ENCODE measurements around the gene FRA10AC1.

Gene FRA10AC1, protein sequence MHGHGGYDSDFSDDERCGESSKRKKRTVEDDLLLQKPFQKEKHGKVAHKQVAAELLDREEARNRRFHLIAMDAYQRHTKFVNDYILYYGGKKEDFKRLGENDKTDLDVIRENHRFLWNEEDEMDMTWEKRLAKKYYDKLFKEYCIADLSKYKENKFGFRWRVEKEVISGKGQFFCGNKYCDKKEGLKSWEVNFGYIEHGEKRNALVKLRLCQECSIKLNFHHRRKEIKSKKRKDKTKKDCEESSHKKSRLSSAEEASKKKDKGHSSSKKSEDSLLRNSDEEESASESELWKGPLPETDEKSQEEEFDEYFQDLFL

DNA sequence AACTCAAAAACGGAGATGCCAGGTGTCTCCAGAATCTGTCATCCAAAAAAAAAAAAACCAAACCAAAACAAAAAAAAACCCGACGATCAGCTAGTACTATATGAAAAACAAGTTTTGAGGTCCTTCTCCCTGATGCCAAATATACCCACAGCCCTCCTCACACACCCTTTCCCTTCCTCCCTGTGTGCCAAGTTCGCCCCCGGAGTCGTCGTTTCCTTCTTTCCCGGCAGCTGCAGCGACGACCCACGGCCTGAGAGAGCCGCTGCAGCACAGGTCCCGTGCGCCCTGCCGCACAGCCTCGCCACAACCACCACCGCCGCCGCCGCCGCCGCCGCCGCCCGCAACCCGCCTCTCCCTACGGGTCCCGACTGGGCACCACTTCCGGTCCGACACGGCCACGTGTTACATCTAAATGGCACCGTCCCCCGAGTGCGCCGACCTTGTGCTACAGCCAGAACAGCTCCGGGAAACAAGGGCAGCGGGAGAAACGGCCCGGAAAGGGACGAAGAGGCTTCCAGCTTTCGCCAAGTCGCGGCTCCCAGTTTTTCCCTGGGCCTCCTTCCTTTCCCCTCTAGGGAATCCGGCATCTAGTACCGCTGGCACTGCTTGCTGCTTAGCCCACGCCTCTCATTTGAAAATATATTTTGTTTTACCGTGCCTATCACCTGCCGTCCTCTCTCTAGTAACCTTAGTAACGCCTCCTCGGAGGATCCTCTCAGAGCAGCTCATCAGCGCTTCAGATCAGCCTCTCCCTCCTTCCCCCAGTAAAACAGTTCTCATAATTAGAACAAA lies at the start of gene FRA10AC1:
FRA10AC1 (minus strand) TSS at position 383 of the 792 bp plus-strand sequence. CDS start 2,486 bp downstream, outside the sequence.
- DNase-seq: peak; percentile 72 to 84

DNA sequence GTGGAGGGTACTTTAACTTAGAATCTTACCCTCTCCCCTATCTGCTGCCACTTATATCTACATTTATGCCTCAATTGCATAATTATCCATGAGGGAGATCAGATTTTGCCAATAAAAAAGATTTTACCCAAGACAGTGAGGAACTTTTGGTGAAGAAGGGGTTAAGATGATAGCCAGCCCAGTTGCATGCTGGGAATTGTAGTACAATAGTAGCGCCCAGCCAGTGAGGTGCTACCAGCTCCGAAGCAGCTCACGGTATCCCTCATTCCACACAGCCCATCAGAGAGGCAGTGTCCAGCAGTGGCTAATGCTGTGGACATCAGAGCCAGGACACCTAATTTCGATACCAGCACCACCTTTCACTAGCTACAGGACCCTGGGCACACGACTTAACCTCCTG lies 49.4 kb upstream of the FRA10AC1 start:
- no peak for DNase-seq

DNA sequence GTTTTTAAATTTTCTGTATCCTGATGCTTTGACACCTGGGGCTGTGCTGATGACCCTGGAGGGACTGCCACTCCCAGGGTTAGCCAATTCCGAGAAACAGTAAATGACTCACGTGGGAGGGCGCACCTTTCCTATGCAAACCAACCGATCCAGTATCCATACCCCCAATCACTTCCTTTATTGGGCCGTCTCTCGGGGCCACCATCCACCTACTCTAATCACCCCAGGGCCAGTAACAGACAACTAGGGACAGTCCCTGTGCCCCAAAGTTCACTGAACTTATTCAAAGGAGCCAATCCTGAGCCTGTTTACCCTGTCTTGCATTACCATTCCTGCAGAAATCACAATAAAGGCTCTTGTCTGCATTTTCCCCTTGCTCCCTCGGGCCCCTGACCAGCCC lies 48.7 kb upstream of the FRA10AC1 start:
- DNase-seq: no peak

DNA sequence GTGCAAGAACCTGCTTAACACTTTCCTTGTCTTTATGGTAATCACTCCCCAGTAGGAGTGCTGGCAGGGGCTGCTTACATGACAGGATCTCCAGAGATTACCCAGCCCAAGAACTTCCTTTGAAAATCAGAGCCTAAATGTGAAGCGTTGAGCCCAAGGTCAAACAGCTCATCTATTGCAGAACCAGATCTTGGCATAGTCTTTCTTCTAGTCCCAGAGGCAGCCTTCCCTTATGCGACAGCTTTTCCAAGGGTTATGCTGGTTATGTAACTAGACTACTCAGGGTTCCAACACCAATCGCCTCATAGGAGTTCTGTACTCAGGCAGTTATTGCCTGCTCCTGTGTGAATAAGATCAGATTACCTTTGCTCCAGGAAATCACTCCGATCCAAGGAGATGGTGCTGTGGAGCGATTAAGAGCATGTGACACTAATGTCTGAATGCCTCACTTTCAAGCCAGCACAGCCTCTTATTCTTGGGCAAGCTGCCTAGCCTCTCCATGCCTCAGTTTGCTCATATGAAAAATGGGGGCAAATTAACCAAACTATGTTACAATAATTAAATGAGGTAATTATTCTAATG lies 46.9 kb upstream of the FRA10AC1 start:
- DNase-seq: no peak

DNA sequence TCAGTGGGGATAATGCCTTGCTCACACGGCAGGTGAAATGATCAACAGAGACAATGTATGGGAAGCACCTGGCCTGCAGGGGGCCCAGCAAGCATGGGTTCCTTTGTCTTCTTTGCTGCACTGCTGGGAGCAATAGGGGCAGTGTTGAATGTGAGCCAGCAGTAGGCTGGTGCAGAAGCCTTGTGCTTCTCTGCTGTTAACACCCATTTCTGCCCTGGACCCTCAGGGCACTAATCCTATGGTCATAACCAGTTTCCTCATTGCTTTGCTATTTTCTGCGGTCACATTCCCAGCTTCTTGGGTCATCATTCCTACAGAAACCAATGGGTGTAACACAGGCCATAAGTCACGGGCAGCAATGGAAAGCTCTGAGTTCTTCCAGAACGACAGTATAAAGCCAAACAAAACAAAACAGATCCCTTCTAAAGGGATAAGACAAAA lies 44.5 kb upstream of the FRA10AC1 start:
- peak in 1 of 2 experiments; percentile 17 for DNase-seq

DNA sequence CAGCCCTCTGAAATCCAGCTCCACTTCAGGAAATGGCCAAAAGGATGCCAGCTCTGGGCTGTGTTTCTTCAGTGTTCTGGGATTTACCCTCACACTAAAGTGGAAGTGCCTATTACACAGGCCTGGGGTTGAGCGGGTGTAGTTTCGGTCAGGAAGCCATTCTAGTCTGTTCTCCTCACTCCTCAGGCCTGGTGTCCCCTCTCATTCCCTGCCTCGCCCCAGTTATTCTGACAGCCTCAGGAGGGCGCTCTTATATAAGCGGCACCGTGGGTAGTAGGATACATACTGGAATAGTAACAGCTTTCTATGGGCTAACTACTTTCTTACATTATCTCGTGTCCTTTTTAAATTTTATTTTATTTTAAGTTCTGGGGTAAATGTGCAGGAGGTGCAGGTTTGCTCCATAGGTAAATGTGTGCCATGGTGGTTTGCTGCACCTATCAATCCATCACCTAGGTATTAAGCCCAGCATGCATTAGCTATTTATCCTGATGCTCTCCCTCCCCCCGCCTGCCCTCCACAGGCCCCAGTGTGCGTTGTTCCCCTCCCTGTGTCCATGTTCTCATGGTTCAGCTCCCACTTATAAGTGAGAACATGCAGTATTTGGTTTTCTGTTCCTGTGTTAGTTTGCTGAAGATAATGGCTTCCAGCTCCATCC lies 43.1 kb upstream of the FRA10AC1 start:
- no peak for DNase-seq

DNA sequence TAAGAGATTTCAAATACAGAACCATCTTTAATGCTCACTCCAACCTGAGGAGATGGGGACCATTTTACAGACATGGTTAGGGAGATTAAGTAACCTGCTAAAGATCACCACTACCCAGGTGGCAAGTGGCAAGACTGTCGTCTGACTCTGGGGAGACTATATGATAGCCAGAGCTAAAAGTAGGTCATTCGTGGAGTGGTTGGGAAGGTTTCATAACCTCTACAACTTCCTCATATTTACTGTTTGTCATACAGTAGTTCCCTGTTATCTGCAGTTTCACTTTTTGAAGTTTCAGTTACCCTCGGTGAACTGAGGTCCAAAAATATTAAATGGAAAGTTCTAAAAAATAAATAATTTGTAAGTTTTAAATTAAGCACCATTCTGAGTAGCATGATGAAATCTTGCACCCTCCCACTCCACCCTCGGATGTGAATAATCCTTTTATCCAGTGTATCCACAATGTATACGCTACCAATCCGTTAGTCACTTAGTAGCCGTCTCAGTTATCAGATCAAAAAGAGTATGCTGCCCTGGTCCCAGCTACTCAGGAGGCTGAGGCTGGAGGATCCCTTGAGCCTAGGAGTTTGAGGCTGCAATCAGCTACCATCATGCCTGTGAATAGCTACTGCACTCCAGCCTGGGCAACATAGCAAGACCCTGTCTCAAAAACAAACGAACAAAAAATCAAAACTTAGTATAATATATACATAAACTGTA lies 40.4 kb upstream of the FRA10AC1 start:
- no peak for DNase-seq

DNA sequence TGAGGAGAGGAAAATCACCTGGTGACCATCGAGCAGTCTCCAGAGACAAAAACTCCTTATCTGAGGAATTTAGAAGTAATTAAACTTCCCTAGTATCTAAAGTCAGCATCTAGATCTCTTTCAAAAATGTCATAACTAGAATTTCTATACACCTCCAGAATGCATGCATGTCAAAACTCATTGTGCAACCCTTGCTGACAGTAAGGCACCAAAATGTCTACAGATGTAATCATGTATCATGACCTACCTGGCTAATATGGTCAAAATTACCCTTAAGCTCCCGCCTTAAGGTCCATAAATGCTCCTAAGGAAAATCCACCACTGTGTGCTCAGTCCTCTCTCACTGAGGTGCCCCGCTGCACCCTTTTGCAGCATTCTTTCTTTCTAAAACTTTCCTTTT lies 39.0 kb upstream of the FRA10AC1 start:
- DNase-seq: no peak

DNA sequence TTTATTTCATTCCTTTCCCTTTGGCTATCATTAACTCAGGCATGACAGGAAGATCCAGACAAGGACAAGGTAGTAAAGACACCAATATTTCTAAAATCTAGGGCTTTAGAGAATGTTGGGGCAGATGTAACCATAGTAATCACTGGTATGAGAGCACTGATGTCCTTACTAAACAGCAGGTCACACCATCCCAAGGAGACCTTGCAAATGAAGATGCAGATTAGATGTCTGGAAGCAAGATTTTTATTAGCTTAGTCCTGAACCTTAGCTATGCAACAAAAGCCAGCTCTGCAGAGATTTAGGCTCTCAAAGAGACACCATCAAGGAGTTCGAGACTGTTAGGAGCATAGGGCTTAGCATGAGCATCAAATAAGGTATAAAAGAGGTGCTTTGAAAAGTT lies 23.6 kb upstream of the FRA10AC1 start:
- no peak for DNase-seq

DNA sequence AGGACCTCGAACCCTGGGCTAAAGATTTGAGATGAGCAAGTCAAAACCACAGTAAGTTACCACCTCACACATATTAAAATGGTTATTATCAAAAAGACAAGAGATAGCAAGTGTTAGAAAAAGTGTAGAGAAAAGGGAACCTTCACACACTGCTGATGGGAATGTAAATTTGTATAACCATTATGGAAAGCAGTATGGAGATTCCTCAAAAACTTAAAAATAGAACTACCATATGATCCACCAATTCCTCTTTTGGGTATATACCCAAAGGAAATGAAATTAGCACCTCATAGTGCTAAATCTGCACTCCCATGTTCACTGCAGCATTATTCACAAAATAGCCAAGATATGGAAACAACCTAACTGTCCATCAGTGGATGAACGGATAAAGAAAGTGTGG lies 20.8 kb upstream of the FRA10AC1 start:
- DNase-seq: no peak

DNA sequence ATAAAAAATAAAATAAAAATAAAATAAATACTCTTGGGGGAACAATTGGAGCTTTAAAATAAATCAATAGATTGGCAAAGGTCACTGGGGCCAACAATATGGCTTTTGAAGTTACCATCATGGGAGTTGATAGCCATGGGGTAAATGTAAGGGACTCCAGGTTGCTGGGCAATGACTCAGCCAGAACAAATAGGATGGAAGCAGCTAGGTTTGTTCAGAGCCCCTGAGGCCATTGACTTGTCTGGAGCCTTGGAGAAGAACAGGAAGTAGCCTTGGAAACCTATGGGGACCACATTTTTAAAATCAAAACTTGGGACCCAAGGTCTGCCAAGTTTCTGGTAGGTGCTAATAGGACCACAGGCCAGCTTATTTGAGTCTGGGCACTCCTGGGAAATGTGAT lies 20.2 kb upstream of the FRA10AC1 start:
- DNase-seq: no peak

DNA sequence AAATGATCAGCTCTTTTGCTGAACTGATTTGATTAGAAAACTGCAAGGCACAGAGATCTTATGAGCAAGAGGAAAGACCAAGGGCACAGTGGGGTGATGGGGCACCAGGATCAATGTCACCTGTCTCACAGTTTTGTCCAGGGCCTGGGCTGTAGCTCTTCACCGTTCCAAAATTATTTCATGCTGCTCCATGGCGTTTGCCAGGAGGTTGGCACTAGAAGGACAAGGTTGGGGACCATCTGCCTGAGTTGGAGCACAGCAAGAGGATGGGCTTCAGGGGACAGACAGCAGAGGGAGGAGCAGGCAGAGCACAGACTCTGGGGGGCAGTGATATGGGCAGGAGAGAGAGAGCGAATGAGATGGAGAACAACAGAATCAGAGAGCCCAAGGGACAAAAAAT lies 17.5 kb upstream of the FRA10AC1 start:
- no peak for DNase-seq

DNA sequence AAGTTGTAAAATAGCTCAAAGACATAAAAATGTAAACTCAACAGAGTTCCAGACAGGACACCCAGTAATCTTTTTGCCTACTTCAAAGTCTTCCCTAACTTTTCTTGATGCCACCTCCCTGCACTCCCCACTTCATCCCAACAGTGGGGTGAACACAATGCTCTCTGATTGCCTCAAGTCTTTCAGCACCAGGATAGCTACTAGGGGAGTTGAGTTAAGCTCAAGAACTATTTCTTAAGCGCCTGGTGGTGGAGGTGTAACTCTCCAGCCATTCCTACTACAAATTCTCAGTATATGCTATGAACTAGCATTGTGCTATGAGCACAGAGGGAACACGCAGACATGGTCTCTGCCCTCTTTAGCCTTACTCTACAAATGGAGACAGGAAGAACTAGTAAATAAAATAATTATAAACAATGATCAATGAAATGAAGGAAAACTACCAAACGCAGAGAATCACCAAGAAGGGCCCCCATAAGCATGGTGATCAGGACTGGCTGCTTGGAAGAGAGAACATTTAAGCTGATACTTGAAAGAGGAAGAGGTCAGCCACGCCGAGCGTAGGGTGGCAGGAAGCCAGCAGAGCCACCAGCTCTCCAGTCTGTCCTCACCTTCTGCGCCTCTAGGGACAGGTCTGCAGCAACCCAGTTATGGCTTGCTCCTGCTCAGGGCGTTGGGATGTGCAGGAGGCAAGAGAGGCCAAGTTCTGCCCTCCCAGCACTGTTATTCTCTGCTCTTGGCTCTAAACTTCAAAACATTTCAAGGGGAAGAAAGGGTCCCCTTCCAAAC lies 16.7 kb upstream of the FRA10AC1 start:
- DNase-seq: peak in 1 of 2 experiments; percentile 4

DNA sequence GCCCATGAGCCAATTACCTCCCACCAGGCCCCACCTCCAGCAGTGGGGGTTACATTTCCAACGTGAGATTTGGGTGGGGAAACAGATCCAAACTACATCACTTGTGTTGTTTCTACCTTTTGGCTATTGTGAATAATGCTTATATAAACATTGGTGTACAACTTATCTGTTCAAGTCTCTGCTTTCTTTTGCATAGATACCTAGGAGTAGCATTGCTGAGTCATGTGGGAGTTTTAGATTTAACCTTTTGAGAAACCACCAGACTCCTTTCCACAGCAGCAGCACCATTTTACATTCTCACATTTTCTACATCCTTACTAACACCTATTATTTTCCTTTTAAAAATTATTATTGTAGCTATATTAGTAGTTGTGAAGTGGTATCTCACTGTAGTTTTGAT lies 14.4 kb upstream of the FRA10AC1 start:
- no peak for DNase-seq

DNA sequence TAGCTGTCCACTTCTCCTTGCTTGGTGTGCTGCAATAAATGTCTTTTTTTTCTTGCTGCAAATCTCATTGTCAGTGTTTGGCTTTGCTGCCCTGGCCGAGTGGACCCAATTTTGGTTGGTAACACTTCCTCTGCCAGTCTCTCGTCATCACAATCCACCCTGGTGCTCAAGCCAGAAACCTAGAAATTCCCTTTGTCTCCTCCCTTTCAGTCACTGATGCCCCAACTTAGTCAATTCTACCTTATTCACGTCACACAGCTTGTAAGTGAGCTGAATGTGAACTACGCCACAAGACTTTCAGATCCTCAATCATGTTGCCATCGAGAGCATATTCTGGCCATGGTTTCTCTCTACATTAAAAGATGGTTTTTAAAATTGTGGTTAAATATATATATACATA lies 13.0 kb upstream of the FRA10AC1 start:
- DNase-seq: no peak

DNA sequence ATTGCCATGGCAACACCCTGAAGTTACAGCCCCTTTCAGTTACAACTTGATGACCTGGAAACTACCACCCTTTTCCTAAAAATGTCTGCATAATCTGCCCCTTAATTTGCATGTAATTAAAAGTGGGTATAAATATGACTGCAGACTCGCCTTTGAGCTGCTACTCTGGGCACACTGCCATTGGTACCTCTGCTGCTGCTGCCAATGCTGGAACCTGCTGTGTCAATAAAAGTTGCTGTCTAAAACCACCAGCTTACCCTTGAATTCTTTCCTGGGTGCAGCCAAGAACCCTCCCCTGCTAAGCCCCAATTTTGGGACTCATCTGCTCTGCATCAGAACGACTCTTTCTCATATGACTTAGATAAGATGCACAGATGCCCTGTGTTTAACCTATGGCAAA lies 10.2 kb upstream of the FRA10AC1 start:
- DNase-seq: no peak

DNA sequence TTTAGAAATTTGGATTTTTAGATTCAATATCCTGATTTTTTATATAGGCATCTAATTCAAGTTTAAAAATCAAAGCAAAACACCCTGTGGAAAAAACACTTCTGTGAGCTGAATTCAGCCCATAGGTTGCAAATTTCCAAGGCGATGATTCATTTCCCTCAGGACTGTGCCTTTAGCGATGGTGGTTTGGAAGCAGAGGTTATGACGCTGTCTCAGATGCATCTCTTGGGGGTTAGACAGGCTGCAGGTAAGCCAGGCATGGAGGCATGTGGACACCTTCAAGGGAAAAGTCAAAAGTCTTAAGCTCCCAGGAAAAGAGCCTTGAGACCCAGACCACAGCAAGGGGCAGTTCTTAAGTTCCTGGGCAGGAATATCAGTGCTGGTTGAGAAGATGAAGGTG lies 9.5 kb upstream of the FRA10AC1 start:
- no peak for DNase-seq

DNA sequence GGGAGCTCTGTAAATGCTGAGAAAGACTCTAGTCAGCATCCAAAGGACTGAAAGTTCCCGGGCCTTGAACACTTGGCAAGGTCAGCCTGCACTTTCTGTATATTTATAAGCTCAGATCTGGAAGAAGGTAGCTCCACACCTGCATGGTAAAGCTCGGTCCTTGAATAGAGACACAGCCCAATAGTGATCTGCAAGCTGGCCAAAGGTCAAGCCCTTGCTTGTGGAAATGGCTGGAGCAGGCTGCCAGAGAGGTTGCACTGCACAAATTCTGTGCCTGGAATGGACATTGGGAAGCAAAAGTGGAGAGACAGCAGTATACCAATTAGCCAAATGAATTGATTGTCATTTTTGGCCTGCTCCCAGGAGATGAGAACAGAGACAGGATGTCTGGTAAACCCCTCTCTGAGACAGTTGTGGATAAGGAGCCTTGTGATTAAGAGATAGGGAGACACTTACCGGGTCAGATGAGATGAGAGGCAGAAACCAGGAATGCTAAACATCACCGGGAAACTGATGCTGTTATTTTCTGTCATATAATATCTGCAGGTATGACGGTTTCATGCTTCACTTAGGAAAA lies 8.0 kb upstream of the FRA10AC1 start:
- no peak for DNase-seq

DNA sequence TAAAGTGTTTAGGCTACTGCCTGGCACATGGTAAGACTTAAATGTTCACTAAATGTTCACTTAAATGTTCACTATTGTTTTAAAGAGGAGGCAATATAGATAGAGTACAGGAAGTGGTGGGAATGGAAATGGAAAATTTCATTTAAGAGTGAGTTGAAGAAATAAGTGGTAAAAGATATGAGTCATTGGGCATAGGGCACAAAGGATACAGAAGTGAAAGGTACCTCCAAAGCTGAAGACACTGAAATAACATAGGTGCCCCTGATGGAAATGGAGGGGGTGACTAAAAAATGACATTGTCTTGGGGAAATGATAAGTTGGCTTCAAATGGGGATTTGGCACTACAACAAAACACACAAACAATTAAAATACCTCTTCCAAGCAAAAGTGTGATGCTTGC lies 5.2 kb upstream of the FRA10AC1 start:
- no peak for DNase-seq

DNA sequence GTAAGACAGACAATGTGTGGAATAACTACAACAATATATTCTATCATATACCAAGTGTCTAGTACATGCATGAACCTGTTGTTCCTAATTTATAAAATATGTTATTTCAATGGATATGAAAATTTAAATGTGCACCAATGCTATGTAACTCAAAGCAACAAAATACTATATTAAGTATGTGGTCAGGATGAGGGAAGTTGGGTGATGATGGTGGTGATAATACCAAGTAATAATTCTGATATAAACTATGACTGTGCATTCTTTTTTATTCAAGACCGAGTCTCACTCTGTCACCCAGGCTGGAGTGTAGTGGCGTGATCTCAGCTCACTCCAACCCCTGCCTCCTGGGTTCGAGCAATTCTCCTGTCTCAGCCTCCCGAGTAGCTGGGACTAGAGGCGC lies 2.1 kb upstream of the FRA10AC1 start:
- no peak for DNase-seq

DNA sequence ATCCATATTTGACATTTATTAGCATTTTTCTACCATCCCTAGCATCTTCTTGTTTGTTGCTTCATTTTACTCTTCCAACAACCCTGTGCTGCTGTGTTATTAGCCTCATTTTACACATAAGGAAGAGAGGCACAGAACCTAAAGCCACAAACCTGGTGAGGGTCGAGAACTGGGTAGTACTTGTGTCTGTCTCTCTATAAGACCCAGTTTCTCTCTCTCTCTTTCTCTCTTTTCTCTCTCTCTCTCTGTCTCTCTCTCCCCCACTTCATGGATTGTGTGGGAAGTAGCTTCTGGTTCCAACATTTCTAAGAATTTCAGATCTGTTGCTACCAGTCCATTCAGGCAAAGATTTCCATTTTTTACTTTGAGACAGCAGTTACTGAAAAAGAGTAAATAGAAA lies 1.4 kb upstream of the FRA10AC1 start:
- no peak for DNase-seq

DNA sequence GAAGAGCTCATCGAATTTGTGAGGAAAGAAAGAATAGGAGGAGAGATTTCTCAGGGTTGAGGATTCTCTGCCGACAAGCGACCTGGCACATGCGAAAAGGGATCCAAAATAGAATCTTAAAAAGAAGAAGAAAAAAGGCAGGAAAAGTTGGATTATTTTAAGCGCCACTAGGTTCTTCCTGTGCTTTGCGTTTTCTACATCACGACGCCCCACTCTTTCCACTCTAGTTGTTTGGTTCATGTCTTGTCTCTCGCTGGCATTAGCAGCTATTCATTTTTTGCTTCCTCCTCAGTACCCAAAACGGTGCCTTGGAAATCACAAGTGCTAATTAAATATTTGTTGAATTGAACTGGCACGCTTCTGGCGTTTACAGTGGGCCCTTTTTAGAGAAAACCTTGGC lies 674 bp upstream of the FRA10AC1 start:
- DNase-seq: peak; percentile 6 to 31
